HepG2 (cell line): ENCODE data around the gene MPC1. TPM values are rescaled to one million over a fixed set of nuclear protein-coding genes. Genes with fewer than 3 reads are reported as not detected.

ENCODE experiments used
- AGO2 ChIP-seq: fragments of 200-400 bp; formaldehyde crosslinking; optimal IDR thresholded peaks from 2 replicates; pipeline ENCODE3; 2017; ENCODE audit warnings: mild to moderate bottlenecking, low read depth, low read length, moderate library complexity
- ARNTL ChIP-seq: sonication (generic); formaldehyde crosslinking; IDR thresholded peaks from 2 replicates; pipeline ENCODE4 v1.4.0; 2020; ENCODE audit warnings: mild to moderate bottlenecking, missing genetic modification reagents
- ATRX ChIP-seq: sonication (generic); formaldehyde crosslinking; IDR thresholded peaks from 2 replicates; pipeline ENCODE4 v1.4.0; 2020; ENCODE audit warnings: missing genetic modification reagents, borderline replicate concordance
- CREBL2 ChIP-seq: sonication (generic); formaldehyde crosslinking; IDR thresholded peaks from 2 replicates; pipeline ENCODE4 v1.8.1; 2023; ENCODE audit warnings: missing genetic modification reagents, mild to moderate bottlenecking, borderline replicate concordance
- DRAP1 ChIP-seq: IDR thresholded peaks from 2 replicates; pipeline ENCODE4 v1.6.1; 2016; ENCODE audit warnings: missing genetic modification reagents, missing compliant biosample characterization
- HNRNPLL ChIP-seq: fragments of 200-400 bp; formaldehyde crosslinking; IDR thresholded peaks from 2 replicates; pipeline ENCODE4 v1.6.1; 2017; ENCODE audit warnings: mild to moderate bottlenecking, low read depth, low read length; ENCODE audit not compliant: poor library complexity, severe bottlenecking
- KLF6 ChIP-seq: IDR thresholded peaks from 2 replicates; pipeline ENCODE4 v1.8.0; 2016; ENCODE audit warnings: missing biosample characterization, missing genetic modification reagents
- MIER2 ChIP-seq: IDR thresholded peaks from 2 replicates; pipeline ENCODE4 v1.6.1; 2016; ENCODE audit warnings: missing biosample characterization, missing genetic modification reagents
- NFIC ChIP-seq: IDR thresholded peaks from 2 replicates; pipeline ENCODE4 v1.6.1; 2012; ENCODE audit warnings: mild to moderate bottlenecking, low read length, inconsistent platforms
- NFKBIZ ChIP-seq: IDR thresholded peaks from 2 replicates; pipeline ENCODE4 v1.6.1; 2018; ENCODE audit warnings: missing genetic modification reagents, missing compliant biosample characterization
- NR2F1 ChIP-seq, 2 experiments: fragments of 450-650 bp in 1 of 2; formaldehyde crosslinking in 1 of 2; IDR thresholded peaks; 2 replicates each; pipeline versions ENCODE4 v1.5.0 to v1.6.1; 2016 to 2020; ENCODE audit warnings: mild to moderate bottlenecking in 1 of 2, missing compliant biosample characterization in 1 of 2, missing genetic modification reagents in 1 of 2, moderate library complexity in 1 of 2
- NRL ChIP-seq: sonication (generic); formaldehyde crosslinking; IDR thresholded peaks from 2 replicates; pipeline ENCODE4 v1.5.0; 2020; ENCODE audit warnings: missing genetic modification reagents, mild to moderate bottlenecking, moderate library complexity, borderline replicate concordance
- PAX8 ChIP-seq: sonication (generic); formaldehyde crosslinking; IDR thresholded peaks from 2 replicates; pipeline ENCODE4 v1.8.0; 2022; ENCODE audit warnings: mild to moderate bottlenecking, missing genetic modification reagents, borderline replicate concordance
- RORA ChIP-seq: sonication (generic); formaldehyde crosslinking; IDR thresholded peaks from 2 replicates; pipeline ENCODE4 v1.5.0; 2020; ENCODE audit warnings: mild to moderate bottlenecking, missing genetic modification reagents, moderate library complexity
- SAP130 ChIP-seq: IDR thresholded peaks from 2 replicates; pipeline ENCODE4 v1.6.1; 2016; ENCODE audit warnings: low read depth
- SIN3A ChIP-seq: IDR thresholded peaks from 2 replicates; pipeline ENCODE4 v1.6.1; 2011; ENCODE audit warnings: low read depth, mild to moderate bottlenecking, control low read depth, low read length, borderline replicate concordance
- TBX2 ChIP-seq: sonication (generic); formaldehyde crosslinking; IDR thresholded peaks from 2 replicates; pipeline ENCODE4 v1.5.0; 2020; ENCODE audit warnings: missing genetic modification reagents, mild to moderate bottlenecking, borderline replicate concordance
- TEAD2 ChIP-seq: sonication (generic); formaldehyde crosslinking; IDR thresholded peaks from 2 replicates; pipeline ENCODE4 v1.9.0; 2021; ENCODE audit warnings: missing genetic modification reagents
- TGIF2 ChIP-seq: IDR thresholded peaks from 2 replicates; pipeline ENCODE4 v1.6.1; 2016; ENCODE audit warnings: control low read depth, missing compliant biosample characterization
- ZFX ChIP-seq: sonication (generic); formaldehyde crosslinking; IDR thresholded peaks from 2 replicates; pipeline ENCODE4 v1.4.0; 2020; ENCODE audit warnings: mild to moderate bottlenecking, low read depth, missing genetic modification reagents, moderate library complexity
- ZMAT3 ChIP-seq: sonication (generic); formaldehyde crosslinking; conservative IDR thresholded peaks from 2 replicates; pipeline ENCODE4 v1.7.0; 2021; ENCODE audit warnings: missing genetic modification reagents
- ZNF12 ChIP-seq: sonication (generic); formaldehyde crosslinking; IDR thresholded peaks from 2 replicates; pipeline ENCODE4 v1.5.0; 2020; ENCODE audit warnings: missing genetic modification reagents
- ZNF3 ChIP-seq: IDR thresholded peaks from 2 replicates; pipeline ENCODE4 v1.7.0; 2017; ENCODE audit warnings: inconsistent platforms
- ZNF891 ChIP-seq: sonication (generic); formaldehyde crosslinking; IDR thresholded peaks from 2 replicates; pipeline ENCODE4 v1.5.0; 2020; ENCODE audit warnings: mild to moderate bottlenecking, missing genetic modification reagents
- ZSCAN30 ChIP-seq: sonication (generic); formaldehyde crosslinking; IDR thresholded peaks from 2 replicates; pipeline ENCODE4 v1.5.0; 2020; ENCODE audit warnings: mild to moderate bottlenecking, missing genetic modification reagents
- polyA plus RNA-seq, 8 experiments: library from polyadenylated mRNA; depleted of rRNA in 3 of 8; stranded (reverse) in 7 of 8; unstranded in 1 of 8; fragments of >200 nt; fragmentation: Illumina TruSeq in 4 of 8; extraction: Trizol in 4 of 8; gene quantifications; 2 replicates each; pipeline versions ENCODE4 v1.2.1 to v1.2.3, GENCODE V29; 2011 to 2016; ENCODE audit warnings: low read depth in 4 of 8, missing spikeins in 1 of 8, mixed read lengths in 1 of 8; ENCODE audit not compliant: insufficient read depth in 1 of 8
- total RNA-seq, 5 experiments: library from RNA; depleted of rRNA; stranded (reverse); fragments of >200 nt; fragmentation: Illumina TruSeq; extraction: Trizol; gene quantifications; 2 replicates each; pipeline ENCODE4 v1.2.3, GENCODE V29; 2016; ENCODE audit warnings: low read depth in 1 of 5
- TF ChIP-seq, protein P1 (sequence below): sonication (generic); formaldehyde crosslinking; IDR thresholded peaks from 2 replicates; pipeline ENCODE4 v1.5.1; 2020; ENCODE audit warnings: mild to moderate bottlenecking, missing genetic modification reagents, moderate library complexity
- TF ChIP-seq, protein P2 (sequence below): sonication (generic); formaldehyde crosslinking; IDR thresholded peaks from 2 replicates; pipeline ENCODE4 v1.4.0; 2020; ENCODE audit warnings: mild to moderate bottlenecking, missing genetic modification reagents, borderline replicate concordance

Gene MPC1
- total and polyA plus RNA-seq, 2 of the 13 experiments (the other 11 are each of a cell fraction or from before 2014, with no cell fraction given) = 189 to 214 TPM

- TF ChIP-seq RORA = no peak
- peak; percentile 20; the same call in 1 of the 2 replicates for TF ChIP-seq ZMAT3 (CRISPR knock-in tag)
- TF ChIP-seq ATRX = no peak
- TF ChIP-seq CREBL2 (CRISPR knock-in tag) = 0 out of 2 replicates have a peak, but pooled peaks have one; percentile 9
- 0 out of 2 replicates have a peak, but pooled peaks have one; percentile 1 for TF ChIP-seq ZNF12 (CRISPR knock-in tag)
- no peak for TF ChIP-seq DRAP1 (CRISPR knock-in tag)
- TF ChIP-seq, protein P1, sequence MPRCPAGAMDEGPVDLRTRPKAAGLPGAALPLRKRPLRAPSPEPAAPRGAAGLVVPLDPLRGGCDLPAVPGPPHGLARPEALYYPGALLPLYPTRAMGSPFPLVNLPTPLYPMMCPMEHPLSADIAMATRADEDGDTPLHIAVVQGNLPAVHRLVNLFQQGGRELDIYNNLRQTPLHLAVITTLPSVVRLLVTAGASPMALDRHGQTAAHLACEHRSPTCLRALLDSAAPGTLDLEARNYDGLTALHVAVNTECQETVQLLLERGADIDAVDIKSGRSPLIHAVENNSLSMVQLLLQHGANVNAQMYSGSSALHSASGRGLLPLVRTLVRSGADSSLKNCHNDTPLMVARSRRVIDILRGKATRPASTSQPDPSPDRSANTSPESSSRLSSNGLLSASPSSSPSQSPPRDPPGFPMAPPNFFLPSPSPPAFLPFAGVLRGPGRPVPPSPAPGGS (CRISPR knock-in tag) = 0 out of 2 replicates have a peak, but pooled peaks have one; percentile 9
- no peak; the same call in 1 of the 2 replicates for TF ChIP-seq PAX8 (CRISPR knock-in tag)
- no peak for TF ChIP-seq ARNTL (CRISPR knock-in tag)
- TF ChIP-seq ZNF3 (CRISPR knock-in tag) = no peak
- 0 out of 2 replicates have a peak, but pooled peaks have one; percentile 58 for TF ChIP-seq NRL (CRISPR knock-in tag)
- TF ChIP-seq ZFX = peak; percentile 27; the same call in 1 of the 2 replicates
- TF ChIP-seq NFKBIZ (CRISPR knock-in tag) = 0 out of 2 replicates have a peak, but pooled peaks have one; percentile 17
- no peak for TF ChIP-seq NR2F1 (CRISPR knock-in tag; IDR thresholded peaks at IDR 0.05)
- TF ChIP-seq ZNF891 (CRISPR knock-in tag) = 0 out of 2 replicates have a peak, but pooled peaks have one; percentile 60
- TF ChIP-seq MIER2 (CRISPR knock-in tag) = no peak
- no peak for TF ChIP-seq TEAD2 (CRISPR knock-in tag)
- no peak for TF ChIP-seq ZSCAN30
- no peak for TF ChIP-seq KLF6
- TF ChIP-seq NFIC = no peak
- no peak for TF ChIP-seq HNRNPLL
- peak; percentile 13; the same call in 1 of the 2 replicates for TF ChIP-seq SIN3A
- TF ChIP-seq TBX2 = no peak
- peak; percentile 5; the same call in 1 of the 2 replicates for TF ChIP-seq TGIF2 (CRISPR knock-in tag)
- no peak for TF ChIP-seq SAP130 (CRISPR knock-in tag)
- TF ChIP-seq, protein P2, sequence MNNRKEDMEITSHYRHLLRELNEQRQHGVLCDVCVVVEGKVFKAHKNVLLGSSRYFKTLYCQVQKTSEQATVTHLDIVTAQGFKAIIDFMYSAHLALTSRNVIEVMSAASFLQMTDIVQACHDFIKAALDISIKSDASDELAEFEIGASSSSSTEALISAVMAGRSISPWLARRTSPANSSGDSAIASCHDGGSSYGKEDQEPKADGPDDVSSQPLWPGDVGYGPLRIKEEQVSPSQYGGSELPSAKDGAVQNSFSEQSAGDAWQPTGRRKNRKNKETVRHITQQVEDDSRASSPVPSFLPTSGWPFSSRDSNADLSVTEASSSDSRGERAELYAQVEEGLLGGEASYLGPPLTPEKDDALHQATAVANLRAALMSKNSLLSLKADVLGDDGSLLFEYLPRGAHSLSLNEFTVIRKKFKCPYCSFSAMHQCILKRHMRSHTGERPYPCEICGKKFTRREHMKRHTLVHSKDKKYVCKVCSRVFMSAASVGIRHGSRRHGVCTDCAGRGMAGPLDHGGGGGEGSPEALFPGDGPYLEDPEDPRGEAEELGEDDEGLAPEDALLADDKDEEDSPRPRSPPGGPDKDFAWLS (CRISPR knock-in tag) = no peak
- peak; percentile 46 for TF ChIP-seq AGO2
These were observed 5.7 kb upstream of the MPC1 start (continued) for GRCh38 chr6:166388290-166389004.
